Measurements from ENCODE around the gene WNK1.
"Not testable (repeated sequence)": the region's sequence is repeated elsewhere in the genome, so short reads cannot be mapped to it uniquely, and the experiment has no call there.

The WNK1 gene

GRCh38 chr12:793711-794110 is 41.3 kb downstream of the WNK1 start:
- Mint-ChIP-seq H3K9me3 (no peaks in the 10 kb centered on the region), H3K27me3 (no peaks in the 10 kb centered on the region), H3K36me3 (ENCODE audit: insufficient read depth) (peaks cover 12% of the 10 kb centered on the region), H3K4me1 (ENCODE audit: low read depth in 2 of 2) (peaks cover 54 to 85% of the 10 kb centered on the region in 2 donors), H3K4me3 (peak overlapping the region in 1 of 2 donors; percentile 3), H3K27ac (peak overlapping the region in 1 of 2 donors; percentile 10)
- no peak for DNase-seq
- ATAC-seq (replicated peaks), result no peak

- peak overlapping the region; percentile 83 to 95 for H3K27ac Mint-ChIP-seq
- H3K27me3 Mint-ChIP-seq, result no peaks in the 10 kb centered on the region
- H3K36me3 Mint-ChIP-seq (ENCODE audit: insufficient read depth), result peaks cover 9% of the 10 kb centered on the region
- ATAC-seq (replicated peaks) (peak; percentile 50), DNase-seq (no peak)
- H3K9me3 Mint-ChIP-seq, result no peaks in the 10 kb centered on the region
- peak overlapping the region; percentile 25 to 38 for H3K4me3 Mint-ChIP-seq
- H3K4me1 Mint-ChIP-seq (ENCODE audit: low read depth in 2 of 2), result peaks cover 46 to 77% of the 10 kb centered on the region in 2 donors
Measured at GRCh38 chr12:795305-795704, 42.9 kb downstream of the WNK1 start.

- H3K4me3 Mint-ChIP-seq, result peak overlapping the region in 1 of 2 donors; percentile 57
- no peaks in the 10 kb centered on the region for H3K27me3 Mint-ChIP-seq
- DNase-seq (no peak), ATAC-seq (replicated peaks) (no peak)
- H3K27ac Mint-ChIP-seq, result peak overlapping the region in 1 of 2 donors; percentile 79
- peaks cover 34 to 76% of the 10 kb centered on the region in 2 donors for H3K4me1 Mint-ChIP-seq (ENCODE audit: low read depth in 2 of 2)
- peaks cover 13% of the 10 kb centered on the region for H3K36me3 Mint-ChIP-seq (ENCODE audit: insufficient read depth)
- no peaks in the 10 kb centered on the region for H3K9me3 Mint-ChIP-seq
Measured at GRCh38 chr12:800401-800800, 48.0 kb downstream of the WNK1 start.

GRCh38 chr12:802242-803120 is 50.1 kb downstream of the WNK1 start:
- DNase-seq (no peak), ATAC-seq (replicated peaks) (no peak)
- H3K4me3 Mint-ChIP-seq, result peak overlapping the region; percentile 44 to 61
- peaks cover 38 to 76% of the 10 kb centered on the region in 2 donors for H3K4me1 Mint-ChIP-seq (ENCODE audit: low read depth in 2 of 2)
- H3K27me3 Mint-ChIP-seq, result no peaks in the 10 kb centered on the region
- peaks cover 10% of the 10 kb centered on the region for H3K36me3 Mint-ChIP-seq (ENCODE audit: insufficient read depth)
- no peaks in the 10 kb centered on the region for H3K9me3 Mint-ChIP-seq
- H3K27ac Mint-ChIP-seq, result peak overlapping the region; percentile 49 to 93

GRCh38 chr12:805022-805632 is 52.7 kb downstream of the WNK1 start:
- H3K9me3 Mint-ChIP-seq, result no peaks in the 10 kb centered on the region
- peaks cover 5% of the 10 kb centered on the region for H3K36me3 Mint-ChIP-seq (ENCODE audit: insufficient read depth)
- no peaks in the 10 kb centered on the region for H3K27me3 Mint-ChIP-seq
- peak overlapping the region in 1 of 2 donors; percentile 66 for H3K4me3 Mint-ChIP-seq
- no peak for ATAC-seq (replicated peaks)
- DNase-seq, result no peak
- H3K4me1 Mint-ChIP-seq (ENCODE audit: low read depth in 2 of 2), result peaks cover 37 to 78% of the 10 kb centered on the region in 2 donors
- peak overlapping the region in 1 of 2 donors; percentile 73 for H3K27ac Mint-ChIP-seq

- H3K27ac Mint-ChIP-seq, result peak overlapping the region; percentile 4 to 82
- peaks cover 5% of the 10 kb centered on the region for H3K36me3 Mint-ChIP-seq (ENCODE audit: insufficient read depth)
- H3K9me3 Mint-ChIP-seq, result no peaks in the 10 kb centered on the region
- peaks cover 35 to 78% of the 10 kb centered on the region in 2 donors for H3K4me1 Mint-ChIP-seq (ENCODE audit: low read depth in 2 of 2)
- DNase-seq (no peak), ATAC-seq (replicated peaks) (no peak)
- H3K4me3 Mint-ChIP-seq, result peak overlapping the region; percentile 53 to 76
- no peaks in the 10 kb centered on the region for H3K27me3 Mint-ChIP-seq
Measured at GRCh38 chr12:806200-806791, 53.9 kb downstream of the WNK1 start.

- Mint-ChIP-seq H3K4me3 (peak overlapping the region; percentile 53 to 76), H3K9me3 (no peaks in the 10 kb centered on the region), H3K27me3 (no peaks in the 10 kb centered on the region), H3K36me3 (ENCODE audit: insufficient read depth) (peaks cover 5% of the 10 kb centered on the region), H3K4me1 (ENCODE audit: low read depth in 2 of 2) (peaks cover 35 to 79% of the 10 kb centered on the region in 2 donors), H3K27ac (peak overlapping the region; percentile 66 to 82)
- ATAC-seq (replicated peaks) (peak; percentile 56), DNase-seq (no peak)
Measured at GRCh38 chr12:807041-807735, 54.8 kb downstream of the WNK1 start.

GRCh38 chr12:810116-810515 is 57.7 kb downstream of the WNK1 start:
- peaks cover 14% of the 10 kb centered on the region for H3K36me3 Mint-ChIP-seq (ENCODE audit: insufficient read depth)
- H3K9me3 Mint-ChIP-seq, result no peaks in the 10 kb centered on the region
- H3K4me1 Mint-ChIP-seq (ENCODE audit: low read depth in 2 of 2), result peaks cover 36 to 75% of the 10 kb centered on the region in 2 donors
- peak overlapping the region; percentile 35 to 97 for H3K27ac Mint-ChIP-seq
- ATAC-seq (replicated peaks) (no peak), DNase-seq (no peak)
- H3K27me3 Mint-ChIP-seq, result no peaks in the 10 kb centered on the region
- H3K4me3 Mint-ChIP-seq, result peak overlapping the region in 1 of 2 donors; percentile 40

- Mint-ChIP-seq H3K27me3 (no peaks in the 10 kb centered on the region), H3K9me3 (no peaks in the 10 kb centered on the region), H3K27ac (peak overlapping the region; percentile 35 to 97), H3K4me3 (peak overlapping the region in 1 of 2 donors; percentile 59), H3K4me1 (ENCODE audit: low read depth in 2 of 2) (peaks cover 35 to 71% of the 10 kb centered on the region in 2 donors), H3K36me3 (ENCODE audit: insufficient read depth) (peaks cover 15% of the 10 kb centered on the region)
- ATAC-seq (replicated peaks), result no peak
- DNase-seq, result no peak
Measured at GRCh38 chr12:810671-811415, 58.5 kb downstream of the WNK1 start.

- Mint-ChIP-seq H3K27ac (peak overlapping the region; percentile 35 to 97), H3K27me3 (no peaks in the 10 kb centered on the region), H3K9me3 (no peaks in the 10 kb centered on the region), H3K4me1 (ENCODE audit: low read depth in 2 of 2) (peaks cover 21 to 61% of the 10 kb centered on the region in 2 donors), H3K36me3 (ENCODE audit: insufficient read depth) (peaks cover 23% of the 10 kb centered on the region), H3K4me3 (no peak overlapping the region)
- no peak for ATAC-seq (replicated peaks)
- DNase-seq, result no peak
Measured at GRCh38 chr12:812950-813349, 60.6 kb downstream of the WNK1 start.

- H3K4me3 Mint-ChIP-seq; DNase-seq; H3K9me3 Mint-ChIP-seq; H3K27me3 Mint-ChIP-seq; ATAC-seq (replicated peaks): not testable (repeated sequence)
- Mint-ChIP-seq H3K27ac (peak overlapping the region; percentile 29 to 73), H3K36me3 (ENCODE audit: insufficient read depth) (peaks cover 32% of the 10 kb centered on the region), H3K4me1 (ENCODE audit: low read depth in 2 of 2) (peaks cover 25 to 65% of the 10 kb centered on the region in 2 donors)
Measured at GRCh38 chr12:817456-817855, 65.1 kb downstream of the WNK1 start.

GRCh38 chr12:817941-818600 is 65.7 kb downstream of the WNK1 start:
- H3K4me1 Mint-ChIP-seq (ENCODE audit: low read depth in 2 of 2), result peaks cover 24 to 65% of the 10 kb centered on the region in 2 donors
- peaks cover 32% of the 10 kb centered on the region for H3K36me3 Mint-ChIP-seq (ENCODE audit: insufficient read depth)
- H3K27me3 Mint-ChIP-seq, result no peaks in the 10 kb centered on the region
- H3K9me3 Mint-ChIP-seq, result peaks cover 0 to 5% of the 10 kb centered on the region in 2 donors
- no peak overlapping the region for H3K4me3 Mint-ChIP-seq
- H3K27ac Mint-ChIP-seq, result peak overlapping the region; percentile 29 to 62
- ATAC-seq (replicated peaks) (no peak), DNase-seq (no peak)
